ENCODE data around the gene CALCB. TPM values are rescaled to one million over a fixed set of nuclear protein-coding genes. Genes with fewer than 3 reads are reported as not detected.

CALCB gene
- total RNA-seq, 1 donor from 2014 or later = not detected

GRCh38 chr11:15097411-15097810, 24.0 kb downstream of the CALCB start:
- TF ChIP-seq, protein P1, sequence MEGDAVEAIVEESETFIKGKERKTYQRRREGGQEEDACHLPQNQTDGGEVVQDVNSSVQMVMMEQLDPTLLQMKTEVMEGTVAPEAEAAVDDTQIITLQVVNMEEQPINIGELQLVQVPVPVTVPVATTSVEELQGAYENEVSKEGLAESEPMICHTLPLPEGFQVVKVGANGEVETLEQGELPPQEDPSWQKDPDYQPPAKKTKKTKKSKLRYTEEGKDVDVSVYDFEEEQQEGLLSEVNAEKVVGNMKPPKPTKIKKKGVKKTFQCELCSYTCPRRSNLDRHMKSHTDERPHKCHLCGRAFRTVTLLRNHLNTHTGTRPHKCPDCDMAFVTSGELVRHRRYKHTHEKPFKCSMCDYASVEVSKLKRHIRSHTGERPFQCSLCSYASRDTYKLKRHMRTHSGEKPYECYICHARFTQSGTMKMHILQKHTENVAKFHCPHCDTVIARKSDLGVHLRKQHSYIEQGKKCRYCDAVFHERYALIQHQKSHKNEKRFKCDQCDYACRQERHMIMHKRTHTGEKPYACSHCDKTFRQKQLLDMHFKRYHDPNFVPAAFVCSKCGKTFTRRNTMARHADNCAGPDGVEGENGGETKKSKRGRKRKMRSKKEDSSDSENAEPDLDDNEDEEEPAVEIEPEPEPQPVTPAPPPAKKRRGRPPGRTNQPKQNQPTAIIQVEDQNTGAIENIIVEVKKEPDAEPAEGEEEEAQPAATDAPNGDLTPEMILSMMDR (IDR thresholded peaks at IDR 0.05) = no peak
- Mint-ChIP-seq H3K27ac (ENCODE audit: unreplicated experiment) (no peak overlapping the region), H3K9me3 (ENCODE audit: unreplicated experiment) (no peaks in the 10 kb centered on the region), H3K36me3 (ENCODE audit: unreplicated experiment) (no peaks in the 10 kb centered on the region), H3K4me1 (ENCODE audit: unreplicated experiment) (no peaks in the 10 kb centered on the region), H3K4me3 (ENCODE audit: unreplicated experiment) (no peak overlapping the region), H3K27me3 (ENCODE audit: unreplicated experiment) (peaks cover 20% of the 10 kb centered on the region)
- DNase-seq (ENCODE audit: extremely low spot score, unreplicated experiment) = no peak

GRCh38 chr11:15099267-15099666, 25.9 kb downstream of the CALCB start:
- Mint-ChIP-seq H3K27ac (ENCODE audit: unreplicated experiment) (no peak overlapping the region), H3K4me3 (ENCODE audit: unreplicated experiment) (no peak overlapping the region), H3K36me3 (ENCODE audit: unreplicated experiment) (no peaks in the 10 kb centered on the region), H3K27me3 (ENCODE audit: unreplicated experiment) (peaks cover 22% of the 10 kb centered on the region), H3K4me1 (ENCODE audit: unreplicated experiment) (no peaks in the 10 kb centered on the region), H3K9me3 (ENCODE audit: unreplicated experiment) (no peaks in the 10 kb centered on the region)
- TF ChIP-seq, protein P1 (IDR thresholded peaks at IDR 0.05) = no peak
- DNase-seq (ENCODE audit: extremely low spot score, unreplicated experiment) = no peak

- TF ChIP-seq, protein P1 (IDR thresholded peaks at IDR 0.05) = peak; percentile 93
- H3K4me3 Mint-ChIP-seq (ENCODE audit: unreplicated experiment) = no peak overlapping the region
- peak; percentile 90 for DNase-seq (ENCODE audit: extremely low spot score, unreplicated experiment)
- peaks cover under 1% of the 10 kb centered on the region for H3K4me1 Mint-ChIP-seq (ENCODE audit: unreplicated experiment)
- H3K36me3 Mint-ChIP-seq (ENCODE audit: unreplicated experiment) = no peaks in the 10 kb centered on the region
- no peaks in the 10 kb centered on the region for H3K9me3 Mint-ChIP-seq (ENCODE audit: unreplicated experiment)
- H3K27me3 Mint-ChIP-seq (ENCODE audit: unreplicated experiment) = peaks cover 16% of the 10 kb centered on the region
- no peak overlapping the region for H3K27ac Mint-ChIP-seq (ENCODE audit: unreplicated experiment)
These were observed 27.8 kb downstream of the CALCB start for GRCh38 chr11:15101072-15101709.

- peaks cover 1% of the 10 kb centered on the region for H3K4me1 Mint-ChIP-seq (ENCODE audit: unreplicated experiment)
- H3K4me3 Mint-ChIP-seq (ENCODE audit: unreplicated experiment) = no peak overlapping the region
- H3K9me3 Mint-ChIP-seq (ENCODE audit: unreplicated experiment) = no peaks in the 10 kb centered on the region
- TF ChIP-seq, protein P1 (IDR thresholded peaks at IDR 0.05) = no peak
- H3K27me3 Mint-ChIP-seq (ENCODE audit: unreplicated experiment) = peaks cover 16% of the 10 kb centered on the region
- DNase-seq (ENCODE audit: extremely low spot score, unreplicated experiment) = no peak
- no peaks in the 10 kb centered on the region for H3K36me3 Mint-ChIP-seq (ENCODE audit: unreplicated experiment)
- H3K27ac Mint-ChIP-seq (ENCODE audit: unreplicated experiment) = no peak overlapping the region
These were observed 30.8 kb downstream of the CALCB start for GRCh38 chr11:15104166-15104565.

GRCh38 chr11:15106201-15106965, 33.0 kb downstream of the CALCB start:
- H3K4me1 Mint-ChIP-seq (ENCODE audit: unreplicated experiment) = peaks cover 1% of the 10 kb centered on the region
- peak; percentile 48 for DNase-seq (ENCODE audit: extremely low spot score, unreplicated experiment)
- H3K36me3 Mint-ChIP-seq (ENCODE audit: unreplicated experiment) = no peaks in the 10 kb centered on the region
- no peaks in the 10 kb centered on the region for H3K9me3 Mint-ChIP-seq (ENCODE audit: unreplicated experiment)
- H3K27me3 Mint-ChIP-seq (ENCODE audit: unreplicated experiment) = peaks cover 3% of the 10 kb centered on the region
- TF ChIP-seq, protein P1 (IDR thresholded peaks at IDR 0.05) = no peak
- no peak overlapping the region for H3K4me3 Mint-ChIP-seq (ENCODE audit: unreplicated experiment)
- H3K27ac Mint-ChIP-seq (ENCODE audit: unreplicated experiment) = no peak overlapping the region

Data from osteocyte (in vitro differentiated cells).